Fibroblast of lung (primary cell): ENCODE data around the gene WBP4.

Experiments used
- CTCF ChIP-seq, 2 donors: IDR thresholded peaks in 1 of 2; conservative IDR thresholded peaks in 1 of 2; 1 replicate in 1 of 2; 2 replicates in 1 of 2; pipeline ENCODE4 v1.5.1; 2011 to 2012; ENCODE audit warnings: low read length in 2 of 2, control low read depth in 1 of 2, inconsistent platforms in 1 of 2, low read depth in 1 of 2, mild to moderate bottlenecking in 1 of 2
- EZH2 ChIP-seq: IDR thresholded peaks from 2 replicates; pipeline ENCODE4 v1.5.1; 2012; ENCODE audit warnings: low read length, control low read depth, mild to moderate bottlenecking; ENCODE audit errors: missing control alignments

DNA sequence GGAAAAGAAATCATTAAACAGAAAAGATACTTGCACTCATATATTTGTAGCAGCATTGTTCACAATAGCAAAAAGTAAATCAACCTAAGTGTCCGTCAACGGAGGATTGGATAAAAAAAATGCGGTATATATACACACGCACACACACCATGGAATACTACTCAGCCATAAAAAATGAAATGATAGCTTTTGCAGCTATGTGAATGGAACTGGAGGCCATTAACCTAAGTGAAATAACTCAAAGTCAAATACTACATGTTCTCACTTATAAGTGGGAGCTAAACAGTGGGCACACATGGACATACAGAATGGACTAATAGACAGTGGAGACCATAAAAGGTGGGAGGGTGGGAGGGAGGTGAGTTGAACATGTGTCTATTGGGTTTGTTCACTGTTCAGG is 18.4 kb downstream of the WBP4 start:
- TF ChIP-seq CTCF (conservative IDR thresholded peaks at IDR 0.05 in 1 of 2, IDR thresholded peaks at IDR 0.05 in 1 of 2; ENCODE audit: low read depth in 1 of 2, low read length in 2 of 2) (no peak), EZH2 (no peak)
